Hematopoietic multipotent progenitor cell treated with erythropoietin and hydrocortisone succinate and interleukin-3 and kit ligand, for 4 days (in vitro differentiated cells): ENCODE results near the gene UGT2B15.
"Not testable (repeated sequence)": the region's sequence is repeated elsewhere in the genome, so short reads cannot be mapped to it uniquely, and the experiment has no call there.

Experiments used
- DNase-seq: peaks from one replicate; pipeline ENCODE4 v3.0.0-alpha.2; 2015

UGT2B15 gene

DNA sequence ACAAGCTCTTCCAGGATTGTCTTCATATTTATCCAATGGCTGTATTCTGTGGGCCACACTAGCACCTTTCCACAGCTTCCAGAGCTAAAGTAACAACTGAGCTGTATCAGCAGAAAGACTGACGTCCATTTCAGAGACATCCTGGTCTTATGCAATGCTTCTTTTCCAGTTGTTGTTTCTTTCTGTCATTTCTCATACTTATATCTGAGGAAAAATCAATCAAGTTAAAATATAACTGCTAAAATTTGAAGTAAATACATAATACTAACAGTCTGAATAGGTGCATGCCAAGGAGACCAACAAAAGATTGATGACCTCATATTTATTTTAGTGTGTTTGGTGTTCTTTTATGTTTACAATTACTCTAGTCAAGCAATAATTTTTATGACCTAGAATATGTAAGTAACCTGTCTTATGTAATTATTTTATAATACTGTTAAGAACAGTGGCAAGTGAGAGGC is at the start of gene UGT2B15:
UGT2B15 (minus strand) TSS at position 174 of the 461 bp plus-strand sequence; CDS start at position 140, 34 bp downstream.
- not testable (repeated sequence) for DNase-seq

DNA sequence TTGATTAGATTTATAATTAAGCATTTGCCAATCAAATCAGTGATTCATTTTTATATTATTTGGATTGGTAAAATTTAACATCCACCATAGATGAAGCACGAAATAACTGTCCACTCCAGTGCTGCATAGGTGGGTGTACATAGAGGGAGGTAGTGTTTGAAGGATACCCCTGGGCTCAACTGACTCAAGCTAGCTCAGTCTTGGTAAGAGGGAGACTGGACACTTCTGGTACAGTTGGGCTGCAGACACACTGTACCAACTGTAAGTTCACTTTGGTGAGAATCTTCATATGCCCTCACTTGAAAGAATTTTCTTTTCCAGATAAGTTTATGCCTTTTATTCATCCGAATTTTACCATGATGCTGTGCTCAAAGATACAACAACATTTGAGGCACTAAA is 48.6 kb upstream of the UGT2B15 start:
- no peak for DNase-seq

DNA sequence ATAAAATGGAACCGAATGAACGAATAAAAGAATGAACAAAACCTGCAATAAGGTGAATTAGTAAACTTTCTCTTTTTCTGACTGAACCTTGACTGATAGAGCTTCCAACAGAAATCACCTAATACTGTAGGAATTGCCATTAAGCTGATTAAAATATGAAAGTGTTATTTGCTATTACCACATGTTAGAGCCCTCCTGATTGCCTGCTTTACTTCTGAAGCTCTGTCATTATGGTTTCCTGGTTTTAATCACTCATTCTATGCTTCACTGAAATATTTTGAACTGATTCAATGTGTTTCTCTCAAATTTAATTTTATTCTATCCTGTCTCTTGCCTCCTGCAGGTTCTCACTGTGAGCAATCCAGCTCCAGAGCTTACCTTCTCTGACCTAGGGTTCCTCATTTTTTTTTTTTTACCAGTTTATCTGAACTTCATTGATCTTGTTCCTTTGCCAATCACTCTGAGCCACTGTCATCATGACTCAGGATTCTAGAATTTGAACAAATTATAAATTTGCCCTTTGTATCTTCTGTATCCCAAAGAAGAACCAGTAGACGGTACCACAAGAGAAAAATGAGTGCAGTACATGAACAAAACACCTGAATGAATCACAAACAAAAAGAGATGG is 48.1 kb upstream of the UGT2B15 start:
- no peak for DNase-seq

DNA sequence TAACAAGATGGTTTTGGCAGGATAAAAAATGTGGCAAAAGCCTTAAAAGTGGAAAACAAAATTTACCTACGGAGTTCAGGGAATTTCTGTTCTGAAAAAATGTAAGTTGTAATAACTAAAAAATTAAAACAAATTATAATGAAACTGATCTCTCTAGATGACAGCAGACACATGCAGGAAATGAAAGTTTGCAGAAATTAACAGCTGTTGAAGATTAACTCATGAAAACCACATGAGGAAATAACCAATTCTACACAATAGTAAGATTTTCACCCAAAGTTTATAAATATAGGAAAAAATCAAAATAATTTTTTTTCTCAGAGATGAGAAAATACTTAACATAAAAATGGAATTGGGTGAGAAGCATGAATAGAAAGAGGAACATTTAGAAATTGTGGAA is 47.5 kb upstream of the UGT2B15 start:
- no peak for DNase-seq

DNA sequence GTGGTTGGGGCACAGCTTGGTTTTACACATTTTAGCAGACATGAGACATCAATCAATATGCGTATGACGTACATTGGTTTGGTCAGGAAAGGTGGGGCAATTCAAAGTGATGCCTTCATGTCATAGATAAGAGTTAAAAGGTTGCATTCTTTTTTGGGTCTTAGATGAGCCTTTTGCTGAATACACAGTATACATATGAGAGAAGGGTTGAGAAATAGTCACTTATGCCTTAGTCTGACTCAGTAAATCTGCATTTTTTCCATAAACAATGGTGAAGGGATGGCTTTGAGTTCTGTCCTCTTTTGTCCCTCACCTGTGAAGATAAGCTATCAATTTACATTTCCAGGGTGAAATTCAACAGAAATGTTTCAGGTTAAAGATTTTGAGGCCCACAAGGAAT is 43.9 kb upstream of the UGT2B15 start:
- DNase-seq: no peak

DNA sequence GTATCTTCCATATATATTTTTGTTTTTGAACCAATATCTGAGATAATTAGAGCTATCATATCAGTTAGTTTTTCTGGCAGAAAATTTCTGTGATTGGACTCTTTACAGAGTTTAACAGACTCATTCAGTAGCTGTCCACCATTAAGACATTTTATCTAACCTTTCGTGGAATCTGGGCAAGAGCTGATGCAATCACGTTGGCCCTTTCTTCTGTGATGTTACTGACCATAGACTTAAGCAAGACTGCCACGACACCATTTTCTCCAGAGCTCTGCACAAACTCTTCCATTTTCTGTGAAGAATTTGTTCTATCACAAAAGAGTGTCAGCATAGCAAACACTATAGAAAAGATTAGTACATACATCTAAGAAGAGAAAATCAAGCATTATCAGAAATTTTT is 41.8 kb upstream of the UGT2B15 start:
- DNase-seq: no peak

DNA sequence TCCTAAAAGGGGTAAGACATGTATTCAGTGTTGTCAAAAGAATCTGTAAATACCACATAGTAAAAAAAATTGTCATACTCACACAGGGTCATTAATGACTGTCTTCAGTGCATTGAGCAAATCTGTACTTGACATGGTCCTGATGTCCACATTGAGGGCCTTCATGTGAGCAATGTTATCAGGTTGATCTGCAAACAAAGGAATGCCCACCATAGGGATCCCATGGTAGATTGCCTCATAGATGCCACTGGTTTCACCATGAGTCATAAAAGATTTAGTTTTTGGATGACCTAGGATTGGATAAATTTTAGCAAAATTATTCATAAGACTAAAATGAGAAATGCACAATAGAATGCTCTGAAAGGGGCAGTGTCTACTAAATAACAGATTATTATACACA is 38.1 kb upstream of the UGT2B15 start:
- no peak for DNase-seq

DNA sequence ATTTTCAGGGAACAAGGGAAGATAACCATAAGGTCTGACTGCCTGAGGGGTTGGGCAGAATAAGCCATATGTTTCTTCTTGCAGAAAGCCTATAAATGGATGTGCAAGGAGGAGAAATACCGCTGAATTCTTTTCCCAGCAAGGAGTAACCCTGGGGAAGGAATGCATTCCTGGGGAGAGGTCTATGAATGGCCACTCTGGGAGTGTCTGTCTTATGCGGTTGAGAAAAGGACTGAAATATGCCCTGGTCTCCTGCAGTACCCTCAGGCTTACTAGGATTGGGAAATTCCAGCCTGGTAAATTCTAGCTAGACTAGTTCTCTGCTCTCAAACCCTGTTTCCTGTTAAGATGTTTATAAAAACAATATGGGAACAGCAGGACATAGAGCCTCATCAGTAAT is 32.7 kb upstream of the UGT2B15 start:
- not testable (repeated sequence) for DNase-seq

DNA sequence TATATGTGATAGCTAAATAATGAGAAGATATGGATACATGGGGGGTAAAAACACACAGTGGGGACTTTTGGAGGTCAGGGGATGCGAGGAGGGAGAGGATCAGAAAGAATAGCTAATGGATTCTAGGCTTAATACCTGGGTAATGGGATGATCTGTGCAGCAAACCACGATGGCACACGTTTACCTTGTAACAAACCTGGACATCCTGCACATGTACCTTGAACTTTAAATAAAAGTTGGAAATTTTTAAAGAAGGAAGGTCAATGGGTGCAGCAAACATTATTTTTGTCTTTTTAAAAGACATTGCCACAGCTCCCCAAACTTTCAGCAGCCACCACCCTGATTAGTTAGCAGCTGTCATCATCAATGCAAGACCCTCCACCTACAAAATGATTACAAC is 29.7 kb upstream of the UGT2B15 start:
- DNase-seq: no peak

DNA sequence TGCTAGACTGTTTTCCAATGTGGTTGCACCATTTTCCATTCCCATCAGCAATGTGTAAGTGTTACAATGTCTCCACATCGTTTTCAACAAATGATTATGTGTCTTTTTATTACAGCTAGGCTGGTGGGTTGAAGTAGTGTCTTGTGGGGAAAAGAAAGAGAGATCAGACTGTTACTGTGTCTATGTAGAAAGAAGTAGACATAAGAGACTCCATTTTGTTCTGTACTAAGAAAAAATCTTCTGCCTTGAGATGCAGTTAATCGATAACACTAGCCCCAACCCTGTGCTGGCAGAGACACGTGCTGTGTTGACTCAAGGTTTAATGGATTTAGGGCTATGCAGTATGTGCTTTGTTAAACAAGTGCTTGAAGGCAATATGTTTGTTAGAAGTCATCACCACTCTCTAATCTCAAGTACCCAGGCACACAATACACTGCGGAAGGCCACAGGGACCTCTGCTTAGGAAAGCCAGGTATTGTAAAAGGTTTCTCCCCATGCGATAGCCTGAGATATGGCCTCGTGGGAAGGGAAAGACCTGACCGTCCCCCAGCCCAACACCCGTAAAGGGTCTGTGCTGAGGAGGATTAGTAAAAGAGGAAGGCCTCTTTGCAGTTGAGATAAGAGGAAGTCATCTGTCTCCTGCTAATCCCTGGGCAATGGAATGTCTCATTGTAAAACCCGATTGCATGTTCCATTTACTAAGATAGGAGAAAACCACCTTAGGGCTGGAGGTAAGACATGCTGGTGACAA is 23.0 kb upstream of the UGT2B15 start:
- DNase-seq: no peak

DNA sequence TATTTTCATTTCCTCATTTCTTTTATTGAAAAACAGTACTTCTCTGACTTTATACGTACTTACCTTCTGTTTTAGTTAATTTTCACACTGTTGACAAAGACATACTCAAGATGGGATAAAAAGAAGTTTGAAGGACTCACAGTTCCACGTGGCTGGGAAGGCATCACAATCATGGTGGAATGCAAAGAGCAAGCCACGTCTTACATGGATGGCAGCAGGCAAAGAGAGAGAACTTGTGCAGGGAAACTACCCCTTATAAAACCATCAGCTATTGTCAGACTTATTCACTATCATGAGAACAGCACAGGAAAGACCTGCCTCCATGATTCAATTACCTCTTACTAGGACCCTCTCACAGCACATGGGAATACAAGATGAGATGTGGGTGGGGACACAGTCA is 20.7 kb upstream of the UGT2B15 start:
- no peak for DNase-seq

DNA sequence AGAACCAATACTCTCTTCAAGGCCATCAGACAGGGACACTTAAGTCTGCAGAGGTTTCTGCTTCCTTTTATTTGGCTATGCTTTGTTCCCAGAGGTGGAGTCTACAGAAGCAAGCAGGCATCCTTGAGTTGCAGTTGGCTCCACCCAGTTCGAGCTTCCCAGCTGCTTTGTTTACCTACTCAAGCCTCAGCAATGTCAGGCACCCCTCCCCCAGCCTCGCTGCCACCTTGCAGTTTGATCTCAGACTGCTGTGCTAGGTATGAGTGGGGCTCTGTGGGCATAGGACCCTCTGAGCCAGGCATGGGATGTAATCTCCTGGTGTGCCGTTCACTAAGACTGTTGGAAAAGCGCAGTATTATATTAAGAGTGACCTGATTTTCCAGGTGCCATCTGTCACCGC is 12.6 kb upstream of the UGT2B15 start:
- DNase-seq: no peak

DNA sequence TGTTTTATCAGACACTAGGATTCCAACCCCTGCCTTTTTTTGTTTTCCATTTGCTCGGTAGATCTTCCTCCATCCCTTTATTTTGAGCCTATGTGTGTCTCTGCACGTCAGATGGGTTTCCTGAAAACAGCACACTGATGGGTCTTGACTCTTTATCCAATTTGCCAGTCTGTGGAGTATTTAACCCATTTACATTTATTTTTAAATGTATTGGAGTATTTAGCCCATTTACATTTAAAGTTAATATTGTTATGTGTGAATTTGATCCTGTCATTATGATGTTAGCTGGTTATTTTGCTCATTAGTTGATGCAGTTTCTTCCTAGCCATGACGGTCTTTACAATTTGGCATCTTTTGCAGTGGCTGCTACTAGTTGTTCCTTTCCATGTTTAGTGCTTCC is 10.8 kb upstream of the UGT2B15 start:
- DNase-seq: not testable (repeated sequence)

DNA sequence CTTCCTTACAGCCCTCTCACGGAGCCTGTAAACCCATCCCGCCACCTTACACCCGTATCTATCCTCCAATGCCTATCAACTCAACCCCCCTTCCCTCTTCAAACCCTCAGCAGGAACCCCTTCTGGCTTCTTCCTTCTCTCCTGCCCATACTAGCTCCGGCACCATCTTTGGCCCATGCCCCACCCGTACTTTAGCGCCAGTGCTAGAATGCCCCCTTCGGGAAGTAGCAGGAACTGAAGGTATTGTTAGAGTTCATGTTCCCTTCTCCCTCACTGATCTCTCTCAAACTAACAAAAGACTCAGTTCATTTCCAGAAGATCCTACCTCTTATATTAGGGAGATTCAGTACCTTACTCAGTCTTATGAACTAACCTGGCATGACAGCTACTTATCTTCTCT is 2.7 kb upstream of the UGT2B15 start:
- no peak for DNase-seq

DNA sequence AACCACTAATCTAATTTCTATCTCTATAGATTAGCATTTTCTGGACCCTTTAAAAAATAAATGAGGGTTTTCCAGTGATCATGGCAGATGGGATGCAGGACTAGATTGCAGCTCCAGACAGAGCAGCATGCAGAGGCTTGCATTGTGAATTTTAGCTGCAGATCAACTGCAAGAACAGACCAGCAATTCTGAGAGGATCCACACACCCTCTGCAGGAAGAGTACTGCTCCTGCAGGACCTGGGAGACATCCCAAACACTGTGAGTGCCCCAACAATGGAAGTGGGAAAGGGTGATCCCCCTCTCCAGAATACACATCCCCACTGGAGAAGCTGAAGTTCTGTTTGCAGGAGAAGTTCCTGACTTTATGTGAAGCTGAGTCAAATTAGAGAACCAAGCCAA is 765 bp upstream of the UGT2B15 start:
- not testable (repeated sequence) for DNase-seq

DNA sequence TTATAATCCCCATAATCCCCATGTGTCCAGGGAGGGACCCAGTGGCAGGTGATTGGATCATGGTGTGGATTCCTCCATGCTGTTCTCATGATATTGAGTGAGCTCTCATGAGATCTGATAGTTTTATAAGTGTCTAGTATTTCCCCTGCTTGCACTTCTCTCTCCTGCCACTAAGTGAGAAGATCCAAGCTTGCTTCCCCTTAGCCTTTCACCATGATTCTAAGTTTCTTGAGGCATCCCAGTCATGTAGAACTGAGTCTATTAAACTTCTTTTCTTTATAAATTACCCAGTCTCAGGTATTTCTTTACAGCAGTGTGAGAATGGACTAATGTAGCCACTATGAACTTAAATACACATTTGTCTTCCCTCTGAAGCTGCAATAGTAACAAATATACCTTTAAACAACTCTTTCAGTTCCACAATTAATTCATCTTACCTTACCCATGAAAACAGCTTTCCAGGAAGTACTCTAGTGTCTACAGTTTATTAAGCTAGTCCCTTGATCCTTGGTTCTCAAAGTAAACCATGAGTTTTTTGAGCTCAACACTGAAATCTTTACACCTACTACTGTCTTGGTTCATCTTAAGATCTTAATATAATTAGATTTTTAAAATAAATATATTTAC is 1.8 kb downstream of the UGT2B15 start:
- DNase-seq: not testable (repeated sequence)

DNA sequence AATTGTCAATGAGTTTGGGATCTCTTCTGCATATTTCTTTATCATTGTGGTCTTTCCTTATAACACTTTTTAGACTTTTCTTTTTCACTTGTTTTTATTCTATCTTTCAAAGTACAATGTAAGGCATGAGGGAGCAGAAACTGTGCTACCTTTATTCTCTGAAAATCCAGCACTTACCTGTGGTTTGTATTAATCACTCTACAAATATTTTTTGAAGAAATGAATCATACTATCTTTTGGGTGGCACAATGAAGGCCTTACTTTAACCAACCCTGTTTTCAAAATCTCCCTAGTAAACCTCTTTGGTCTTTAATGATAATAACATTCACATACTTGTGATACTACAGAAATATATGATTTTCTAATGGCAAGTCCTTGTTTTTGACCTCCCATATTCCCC is 2.9 kb downstream of the UGT2B15 start:
- not testable (repeated sequence) for DNase-seq

DNA sequence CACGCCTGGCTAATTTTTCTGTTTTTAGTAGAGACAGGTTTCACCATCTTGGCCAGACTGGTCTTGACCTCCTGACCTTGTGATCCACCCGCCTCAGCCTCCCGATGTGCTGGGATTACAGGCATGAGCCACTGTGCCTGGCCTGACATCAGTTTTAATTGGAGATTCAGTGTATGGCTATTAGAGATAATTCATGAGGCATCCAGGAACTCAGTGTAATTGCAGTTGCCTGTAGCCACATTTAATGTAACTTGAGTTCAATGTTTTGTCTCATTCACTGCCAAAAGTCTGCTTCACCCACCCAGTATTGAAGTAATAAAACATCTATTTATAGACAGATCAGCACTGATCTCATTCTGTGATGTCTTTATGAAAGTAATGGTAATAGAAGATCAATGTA is 5.7 kb downstream of the UGT2B15 start:
- DNase-seq: not testable (repeated sequence)

DNA sequence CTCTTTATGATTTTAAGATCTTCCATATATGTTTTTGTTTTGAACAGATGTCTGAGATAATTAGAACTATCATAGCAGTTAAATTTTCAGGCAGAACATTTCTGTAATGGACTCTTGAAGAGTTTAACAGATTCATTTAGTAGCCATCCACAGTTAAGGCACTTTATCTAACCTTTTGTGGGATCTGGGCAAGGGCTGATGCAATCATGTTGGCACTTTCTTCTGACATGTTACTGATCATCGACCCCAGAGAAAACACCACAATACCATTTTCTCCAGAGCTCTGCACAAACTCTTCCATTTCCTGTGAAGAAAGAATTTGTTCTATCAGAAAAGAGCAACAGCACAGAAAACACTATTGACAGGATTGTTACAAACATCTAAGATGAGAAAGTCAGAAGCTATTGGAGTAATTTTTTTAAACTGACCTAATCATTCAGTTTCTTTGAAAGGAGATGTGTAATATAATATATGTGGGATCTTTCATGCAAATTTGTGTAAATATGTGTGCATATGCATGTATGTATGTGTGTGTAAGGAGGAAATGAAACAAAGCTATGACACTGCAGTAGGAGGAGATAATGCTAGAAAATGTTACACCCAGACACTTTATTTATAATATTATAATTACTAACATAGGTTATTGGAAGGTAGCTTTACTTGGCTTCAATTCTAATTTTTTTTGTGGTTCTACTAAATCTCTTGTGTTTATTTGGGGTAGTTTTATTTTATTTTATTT is 7.4 kb downstream of the UGT2B15 start:
- not testable (repeated sequence) for DNase-seq

DNA sequence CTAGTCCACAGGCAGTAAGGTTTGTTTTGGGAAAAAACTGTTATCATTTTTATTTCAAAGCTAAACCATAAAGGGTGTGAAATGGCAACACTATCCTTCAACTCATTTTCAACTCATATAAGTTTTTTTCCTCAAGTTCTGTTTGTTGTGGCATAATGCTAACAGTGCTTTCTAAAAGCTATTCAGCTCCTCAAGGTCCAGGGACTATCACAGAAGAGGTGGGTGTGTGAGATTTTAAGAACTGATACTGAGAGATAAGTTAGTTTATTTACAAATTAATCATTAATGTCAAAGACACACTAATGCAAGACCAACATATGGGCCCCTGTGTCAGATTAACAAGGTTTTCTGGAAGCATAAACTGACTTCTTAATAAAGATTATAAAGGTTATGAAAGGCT is 11.8 kb downstream of the UGT2B15 start:
- DNase-seq: no peak

DNA sequence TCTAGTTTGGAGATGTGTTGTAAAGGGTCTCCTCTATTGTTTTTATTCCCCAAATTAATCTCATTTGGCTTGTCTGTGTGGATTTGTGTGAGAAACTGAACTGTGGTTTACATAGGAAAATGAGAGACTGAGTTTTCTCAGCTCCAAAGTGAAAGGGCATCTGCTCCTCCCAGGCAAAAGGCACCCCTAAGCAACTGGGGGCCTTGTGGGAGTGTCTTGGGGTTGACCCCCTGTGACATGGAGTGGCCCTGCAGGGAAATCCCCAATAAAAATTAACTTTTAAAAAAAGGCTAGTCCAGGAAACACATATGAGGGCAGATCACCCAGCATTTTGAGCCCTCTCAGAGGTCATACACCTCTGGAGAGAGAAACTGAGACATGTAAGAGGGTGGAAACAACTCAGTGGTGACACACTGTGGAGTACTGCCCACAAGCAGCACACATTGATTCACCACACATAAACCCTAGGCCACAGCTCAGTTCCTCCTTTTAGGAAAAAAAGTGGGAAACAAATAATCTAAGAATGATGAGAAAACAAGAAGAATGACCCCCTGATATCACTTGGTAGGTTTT is 13.3 kb downstream of the UGT2B15 start:
- DNase-seq: not testable (repeated sequence)

DNA sequence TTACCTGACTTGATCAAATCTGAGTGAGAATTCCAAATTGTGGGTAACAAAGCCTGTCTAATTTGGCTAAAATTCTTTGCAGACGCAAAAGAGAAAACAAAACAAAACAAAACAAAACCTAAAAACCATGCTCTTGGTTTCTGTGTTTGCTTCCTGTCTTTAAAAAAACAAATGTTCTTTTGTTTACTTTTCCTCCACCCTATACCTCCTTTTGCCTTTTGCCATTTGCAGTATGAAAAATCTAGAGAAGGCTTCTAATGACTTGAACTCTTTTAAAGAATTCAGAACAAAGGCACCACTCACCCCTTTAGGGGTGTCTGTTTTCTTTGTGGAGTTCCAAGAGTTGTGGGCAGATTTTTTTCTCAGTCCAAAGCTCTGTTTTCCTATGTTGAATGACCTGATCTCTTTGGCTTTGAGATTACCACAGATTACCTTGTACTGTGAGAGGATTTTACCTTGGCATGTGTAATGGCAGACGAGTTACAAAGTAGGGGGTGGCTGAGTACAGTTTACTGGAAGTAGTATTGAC is 13.9 kb downstream of the UGT2B15 start:
- not testable (repeated sequence) for DNase-seq
